Measurements from ENCODE around the gene RSPH1.

DNA sequence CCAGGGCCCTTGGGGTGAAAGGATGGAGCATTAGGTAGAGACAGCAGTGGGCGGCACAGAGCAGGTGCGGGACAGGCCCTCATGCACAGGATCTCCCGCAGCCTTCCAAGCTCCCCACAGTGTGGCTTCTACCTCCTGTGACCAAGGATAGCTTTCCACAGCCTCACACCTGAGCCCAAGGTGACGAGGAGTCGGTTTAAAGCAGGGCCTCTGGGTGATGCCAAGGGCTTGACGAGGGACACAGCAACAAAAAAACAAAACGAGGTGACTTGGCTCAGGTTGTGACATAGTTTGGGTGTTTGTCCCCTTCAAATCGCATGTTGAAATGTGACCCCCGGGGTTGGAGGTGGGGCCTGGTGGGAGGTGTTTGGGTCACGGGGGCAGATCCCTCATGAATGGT lies 15.3 kb downstream of the RSPH1 start:
- TF ChIP-seq, protein P1, sequence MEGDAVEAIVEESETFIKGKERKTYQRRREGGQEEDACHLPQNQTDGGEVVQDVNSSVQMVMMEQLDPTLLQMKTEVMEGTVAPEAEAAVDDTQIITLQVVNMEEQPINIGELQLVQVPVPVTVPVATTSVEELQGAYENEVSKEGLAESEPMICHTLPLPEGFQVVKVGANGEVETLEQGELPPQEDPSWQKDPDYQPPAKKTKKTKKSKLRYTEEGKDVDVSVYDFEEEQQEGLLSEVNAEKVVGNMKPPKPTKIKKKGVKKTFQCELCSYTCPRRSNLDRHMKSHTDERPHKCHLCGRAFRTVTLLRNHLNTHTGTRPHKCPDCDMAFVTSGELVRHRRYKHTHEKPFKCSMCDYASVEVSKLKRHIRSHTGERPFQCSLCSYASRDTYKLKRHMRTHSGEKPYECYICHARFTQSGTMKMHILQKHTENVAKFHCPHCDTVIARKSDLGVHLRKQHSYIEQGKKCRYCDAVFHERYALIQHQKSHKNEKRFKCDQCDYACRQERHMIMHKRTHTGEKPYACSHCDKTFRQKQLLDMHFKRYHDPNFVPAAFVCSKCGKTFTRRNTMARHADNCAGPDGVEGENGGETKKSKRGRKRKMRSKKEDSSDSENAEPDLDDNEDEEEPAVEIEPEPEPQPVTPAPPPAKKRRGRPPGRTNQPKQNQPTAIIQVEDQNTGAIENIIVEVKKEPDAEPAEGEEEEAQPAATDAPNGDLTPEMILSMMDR (conservative IDR thresholded peaks at IDR 0.05), result no peak
- TF ChIP-seq ZFX (IDR thresholded peaks at IDR 0.05), result no peak

Measured in C4-2B (cell line).